Natural killer cell (primary cell): ENCODE data around the gene SF3B3. TPM values are rescaled to one million over a fixed set of nuclear protein-coding genes. Genes with fewer than 3 reads are reported as not detected.

Source experiments
- ATAC-seq, 3 donors: fragments of 150-1000 bp in 2 of 3; fragments of 200-7000 bp in 1 of 3; cut with Tn5 transposase; 1 replicate in 1 of 3; 2 replicates in 2 of 3; pipeline ENCODE4 v1.10.0; 2021; ENCODE audit warnings: mild to moderate bottlenecking in 2 of 3, moderate library complexity in 2 of 3
- DNase-seq, 2 donors: peaks; one replicate each; pipeline versions ENCODE4 v3.0.0 to v3.0.0-alpha.2; 2013 to 2021; ENCODE audit warnings: mixed read lengths in 1 of 2
- H3K27ac ChIP-seq: one replicate; pipeline ENCODE4 v1.5.1; 2013; ENCODE audit warnings: mild to moderate bottlenecking, low read length
- H3K27me3 ChIP-seq: one replicate; pipeline ENCODE4 v1.6.1; 2013; ENCODE audit warnings: low read length; ENCODE audit not compliant: control insufficient read depth, insufficient read depth
- H3K36me3 ChIP-seq: one replicate; pipeline ENCODE4 v1.6.1; 2013; ENCODE audit warnings: low read length; ENCODE audit not compliant: control insufficient read depth, insufficient read depth
- H3K4me1 ChIP-seq: one replicate; pipeline ENCODE4 v1.6.1; 2013; ENCODE audit warnings: low read length; ENCODE audit not compliant: control insufficient read depth, insufficient read depth
- H3K4me3 ChIP-seq: one replicate; pipeline ENCODE4 v1.5.1; 2013; ENCODE audit warnings: low read length
- H3K9me3 ChIP-seq: one replicate; pipeline ENCODE4 v1.6.1; 2013; ENCODE audit warnings: low read length; ENCODE audit not compliant: control insufficient read depth, insufficient read depth
- H3K27ac Mint-ChIP-seq, 2 donors: one replicate each; pipeline ENCODE4 v1.8.0; 2022; ENCODE audit warnings: mild to moderate bottlenecking in 2 of 2, mixed read lengths in 2 of 2, moderate library complexity in 1 of 2
- H3K27me3 Mint-ChIP-seq, 2 donors: one replicate each; pipeline ENCODE4 v1.8.0; 2022; ENCODE audit warnings: low read depth in 2 of 2, mixed read lengths in 2 of 2
- H3K36me3 Mint-ChIP-seq: one replicate; pipeline ENCODE4 v1.8.0; 2022; ENCODE audit warnings: mixed read lengths
- H3K4me1 Mint-ChIP-seq, 2 donors: one replicate each; pipeline ENCODE4 v1.8.0; 2022; ENCODE audit warnings: mixed read lengths in 2 of 2
- H3K4me3 Mint-ChIP-seq: one replicate; pipeline ENCODE4 v1.8.0; 2022; ENCODE audit warnings: mild to moderate bottlenecking, moderate library complexity, mixed read lengths
- H3K9me3 Mint-ChIP-seq, 2 donors: one replicate each; pipeline ENCODE4 v1.8.0; 2022; ENCODE audit warnings: mixed read lengths in 2 of 2
- WGBS: methylation state at CpG from one replicate; pipeline ENCODE4 v1.1.7; 2013; ENCODE audit warnings: missing lambda C conversion rate; ENCODE audit not compliant: insufficient coverage; 5-methylcytosine and 5-hydroxymethylcytosine counted together
- intact Hi-C: fragments of 100-400 bp; cut with micrococcal nuclease; formaldehyde crosslinking; loops from one replicate; pipeline ENCODE4 v1.14.2; 2022
- total RNA-seq, 4 donors: library from RNA; stranded (reverse); fragments of 120-200 nt in 1 of 4; gene quantifications; one replicate each; pipeline versions ENCODE4 v1.2.3 to v1.2.4, GENCODE V29; 2013 to 2022
- TF ChIP-seq, protein P1 (sequence below): fragments of 200-600 bp; IDR thresholded peaks from one replicate; pipeline ENCODE4 v1.8.0; 2022; ENCODE audit warnings: antibody characterized with exemption

The SF3B3 gene
- total RNA-seq, 3 donors from 2014 or later (not counting 1 experiment from before 2014, with no cell fraction given) = 164 to 220 (median 173) TPM

DNA sequence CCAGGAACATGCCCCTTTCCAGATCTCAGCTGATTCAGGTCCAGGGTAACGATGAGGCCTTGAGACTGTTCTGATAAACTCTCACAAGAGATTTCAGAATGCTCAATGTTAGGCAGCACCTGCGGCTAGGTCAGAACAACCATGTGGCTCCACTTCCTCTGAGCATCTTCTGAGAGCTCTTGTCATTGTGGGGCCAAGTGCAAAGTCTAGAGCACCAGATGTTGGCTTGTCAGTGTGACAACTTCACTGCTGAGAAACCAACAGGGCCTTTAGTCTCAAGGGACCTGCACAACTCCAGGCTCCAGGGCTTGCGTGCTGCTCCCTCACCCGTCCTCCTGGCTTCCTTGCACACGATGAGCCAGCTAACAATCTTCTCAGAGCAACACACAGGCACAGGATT, 40.2 kb upstream of the SF3B3 start:
- no peak overlapping the region for H3K27ac ChIP-seq
- intact Hi-C loops = no loop called here
- Mint-ChIP-seq H3K27me3 (no peaks in the 10 kb centered on the region), H3K36me3 (no peaks in the 10 kb centered on the region), H3K4me3 (no peak overlapping the region), H3K9me3 (no peaks in the 10 kb centered on the region), H3K27ac (no peak overlapping the region), H3K4me1 (no peaks in the 10 kb centered on the region)
- H3K4me1 ChIP-seq = peaks cover 3% of the 10 kb centered on the region
- no peaks in the 10 kb centered on the region for H3K9me3 ChIP-seq
- no peak overlapping the region for H3K4me3 ChIP-seq
- TF ChIP-seq, protein P1, sequence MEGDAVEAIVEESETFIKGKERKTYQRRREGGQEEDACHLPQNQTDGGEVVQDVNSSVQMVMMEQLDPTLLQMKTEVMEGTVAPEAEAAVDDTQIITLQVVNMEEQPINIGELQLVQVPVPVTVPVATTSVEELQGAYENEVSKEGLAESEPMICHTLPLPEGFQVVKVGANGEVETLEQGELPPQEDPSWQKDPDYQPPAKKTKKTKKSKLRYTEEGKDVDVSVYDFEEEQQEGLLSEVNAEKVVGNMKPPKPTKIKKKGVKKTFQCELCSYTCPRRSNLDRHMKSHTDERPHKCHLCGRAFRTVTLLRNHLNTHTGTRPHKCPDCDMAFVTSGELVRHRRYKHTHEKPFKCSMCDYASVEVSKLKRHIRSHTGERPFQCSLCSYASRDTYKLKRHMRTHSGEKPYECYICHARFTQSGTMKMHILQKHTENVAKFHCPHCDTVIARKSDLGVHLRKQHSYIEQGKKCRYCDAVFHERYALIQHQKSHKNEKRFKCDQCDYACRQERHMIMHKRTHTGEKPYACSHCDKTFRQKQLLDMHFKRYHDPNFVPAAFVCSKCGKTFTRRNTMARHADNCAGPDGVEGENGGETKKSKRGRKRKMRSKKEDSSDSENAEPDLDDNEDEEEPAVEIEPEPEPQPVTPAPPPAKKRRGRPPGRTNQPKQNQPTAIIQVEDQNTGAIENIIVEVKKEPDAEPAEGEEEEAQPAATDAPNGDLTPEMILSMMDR = no peak
- WGBS = 93% methylated on average over 5 of the region's 5 CpGs
- no peak for DNase-seq
- ATAC-seq = no peak
- H3K27me3 ChIP-seq = no peaks in the 10 kb centered on the region
- peaks cover 47% of the 10 kb centered on the region for H3K36me3 ChIP-seq

DNA sequence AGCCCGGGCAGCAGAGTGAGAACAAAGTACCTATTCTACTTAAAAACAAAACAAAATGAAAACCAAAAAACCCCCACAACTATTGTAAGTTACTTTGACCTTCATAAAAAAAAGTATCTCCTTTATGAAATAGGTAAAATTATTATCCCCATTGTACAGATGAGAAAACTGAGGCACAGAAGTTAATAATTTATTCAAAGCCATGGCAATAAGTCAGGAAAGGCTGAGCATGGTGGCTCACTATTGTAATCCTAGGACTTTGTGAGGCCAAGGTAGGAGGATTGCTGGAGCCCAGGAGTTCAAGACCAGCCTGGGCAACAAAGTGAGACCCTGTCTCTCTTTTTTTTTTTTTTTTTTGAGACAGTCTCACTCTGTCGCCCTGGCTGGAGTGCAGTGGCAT, 38.7 kb upstream of the SF3B3 start:
- H3K36me3 ChIP-seq = peaks cover 43% of the 10 kb centered on the region
- H3K9me3 ChIP-seq = no peaks in the 10 kb centered on the region
- no peak overlapping the region for H3K4me3 Mint-ChIP-seq
- intact Hi-C loops = no loop called here
- H3K36me3 Mint-ChIP-seq = no peaks in the 10 kb centered on the region
- WGBS = 95% methylated on average over 2 of the region's 2 CpGs
- H3K4me3 ChIP-seq = no peak overlapping the region
- H3K4me1 Mint-ChIP-seq = no peaks in the 10 kb centered on the region
- no peak overlapping the region for H3K27ac ChIP-seq
- no peaks in the 10 kb centered on the region for H3K4me1 ChIP-seq
- ATAC-seq = no peak
- no peaks in the 10 kb centered on the region for H3K27me3 Mint-ChIP-seq
- H3K9me3 Mint-ChIP-seq = no peaks in the 10 kb centered on the region
- TF ChIP-seq, protein P1 = no peak
- no peaks in the 10 kb centered on the region for H3K27me3 ChIP-seq
- DNase-seq = no peak
- no peak overlapping the region for H3K27ac Mint-ChIP-seq

DNA sequence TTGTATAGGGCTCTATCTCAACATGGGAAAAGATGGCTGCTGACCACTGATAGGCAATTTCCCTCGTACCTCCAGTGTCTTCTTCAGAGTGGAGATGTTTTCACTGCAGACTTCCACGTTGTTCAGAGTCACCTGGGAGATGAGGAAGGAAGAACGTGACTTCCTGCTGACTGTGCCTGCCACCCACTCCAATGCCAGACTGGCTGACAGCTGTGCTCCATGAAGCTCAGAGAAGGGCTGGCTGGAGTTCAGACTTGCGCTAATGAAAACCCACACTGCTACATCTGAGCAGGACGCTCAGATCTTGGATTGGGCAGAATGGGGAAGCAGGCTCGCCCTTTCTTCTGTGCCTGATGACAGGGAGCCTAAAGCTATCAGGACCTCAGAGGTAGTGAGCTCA, 33.4 kb upstream of the SF3B3 start:
- no peak overlapping the region for H3K27ac ChIP-seq
- H3K4me1 ChIP-seq = no peaks in the 10 kb centered on the region
- Mint-ChIP-seq H3K27ac (no peak overlapping the region), H3K36me3 (no peaks in the 10 kb centered on the region), H3K4me1 (no peaks in the 10 kb centered on the region), H3K27me3 (no peaks in the 10 kb centered on the region), H3K4me3 (no peak overlapping the region), H3K9me3 (no peaks in the 10 kb centered on the region)
- H3K9me3 ChIP-seq = no peaks in the 10 kb centered on the region
- no peak overlapping the region for H3K4me3 ChIP-seq
- no peaks in the 10 kb centered on the region for H3K27me3 ChIP-seq
- TF ChIP-seq, protein P1 = no peak
- intact Hi-C loops = no loop called here
- peaks cover 48% of the 10 kb centered on the region for H3K36me3 ChIP-seq
- 72% methylated on average over 6 of the region's 6 CpGs for WGBS
- DNase-seq (no peak), ATAC-seq (no peak)

DNA sequence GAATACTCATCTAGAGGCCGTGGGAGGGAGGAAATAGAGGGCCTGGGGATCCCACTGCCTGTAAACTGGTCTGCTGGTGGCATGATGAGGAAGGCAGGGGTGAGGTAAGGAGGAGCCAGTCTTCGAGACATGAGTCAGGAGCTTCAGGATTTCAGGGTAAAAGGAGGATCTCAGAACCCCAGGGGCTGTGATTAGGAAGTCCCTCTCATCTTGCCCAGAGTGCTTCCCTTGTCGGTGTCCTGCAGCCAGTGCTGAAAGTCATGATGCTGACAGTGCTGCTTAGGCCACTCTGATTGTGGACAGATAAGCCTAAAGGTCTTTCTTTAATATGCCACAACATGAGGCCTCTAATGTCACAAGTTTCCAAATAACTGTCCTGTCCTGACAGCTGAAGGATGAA, 29.8 kb upstream of the SF3B3 start:
- WGBS = 82% methylated on average over 3 of the region's 3 CpGs
- H3K4me1 Mint-ChIP-seq = no peaks in the 10 kb centered on the region
- no peak overlapping the region for H3K27ac ChIP-seq

More for the DNA sequence above, 29.8 kb upstream of the SF3B3 start:
- Mint-ChIP-seq H3K36me3 (no peaks in the 10 kb centered on the region), H3K9me3 (no peaks in the 10 kb centered on the region), H3K27ac (peak overlapping the region in 1 of 2 donors; percentile 16), H3K4me3 (no peak overlapping the region), H3K27me3 (no peaks in the 10 kb centered on the region)
- Histone ChIP-seq H3K4me1 (no peaks in the 10 kb centered on the region), H3K36me3 (peaks cover 68% of the 10 kb centered on the region), H3K9me3 (no peaks in the 10 kb centered on the region), H3K4me3 (no peak overlapping the region), H3K27me3 (no peaks in the 10 kb centered on the region)
- intact Hi-C loops = no loop called here
- ATAC-seq = no peak
- no peak for DNase-seq
- TF ChIP-seq, protein P1 = no peak
